ENCODE results near the gene TMCC1. TPM values are rescaled to one million over a fixed set of nuclear protein-coding genes. Genes with fewer than 3 reads are reported as not detected.

TMCC1 gene
- total RNA-seq, 4 donors from 2014 or later: 23.2 to 78.7 (median 54.1) TPM

DNA sequence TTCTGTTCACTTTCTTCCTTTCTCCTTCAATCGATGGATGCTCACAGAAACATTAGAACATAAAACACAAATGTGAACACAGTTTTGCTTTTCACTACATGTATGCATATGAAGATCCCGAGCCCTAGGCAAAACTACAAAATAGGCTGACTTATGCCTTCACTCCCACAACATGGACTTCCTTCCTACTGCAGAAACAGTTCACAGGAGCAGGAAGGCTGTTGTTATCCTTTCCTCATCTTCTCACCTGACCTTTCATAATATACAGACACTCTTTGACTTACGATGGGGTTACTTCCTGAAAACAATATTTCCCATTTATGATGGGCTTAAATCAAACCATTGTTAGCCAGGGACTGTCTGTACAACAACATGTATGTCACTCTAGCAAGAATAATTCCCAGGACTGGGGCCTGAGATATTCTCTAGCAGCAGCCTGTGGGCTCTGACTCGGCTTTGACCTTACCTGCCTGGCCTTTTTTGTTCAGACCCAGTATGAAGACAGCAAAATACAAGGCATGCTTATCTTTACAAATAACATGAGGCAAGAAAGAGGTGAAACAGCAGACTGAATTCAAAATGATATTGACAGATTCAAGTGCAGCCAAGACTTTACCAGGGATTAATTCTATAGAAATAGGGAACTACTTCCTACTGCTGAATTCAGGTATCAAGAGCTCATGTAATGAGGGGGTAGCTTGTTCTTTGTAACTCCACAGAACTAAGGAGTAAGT, 235.2 kb downstream of the TMCC1 start:
- peaks cover 0 to 9% of the 10 kb centered on the region in 2 donors for H3K4me1 ChIP-seq
- no peaks in the 10 kb centered on the region for H3K9me3 ChIP-seq
- no peaks in the 10 kb centered on the region for H3K27me3 ChIP-seq
- intact Hi-C loops (cut with DNase I; ENCODE audit: low total_unique reads): loop anchor here (10.0 kb wide), 1 partner anchor 277 kb away; no protein-coding TSS in a partner anchor
- H3K36me3 ChIP-seq: no peaks in the 10 kb centered on the region
- H3K4me3 ChIP-seq: no peak overlapping the region
- TF ChIP-seq, protein P1, sequence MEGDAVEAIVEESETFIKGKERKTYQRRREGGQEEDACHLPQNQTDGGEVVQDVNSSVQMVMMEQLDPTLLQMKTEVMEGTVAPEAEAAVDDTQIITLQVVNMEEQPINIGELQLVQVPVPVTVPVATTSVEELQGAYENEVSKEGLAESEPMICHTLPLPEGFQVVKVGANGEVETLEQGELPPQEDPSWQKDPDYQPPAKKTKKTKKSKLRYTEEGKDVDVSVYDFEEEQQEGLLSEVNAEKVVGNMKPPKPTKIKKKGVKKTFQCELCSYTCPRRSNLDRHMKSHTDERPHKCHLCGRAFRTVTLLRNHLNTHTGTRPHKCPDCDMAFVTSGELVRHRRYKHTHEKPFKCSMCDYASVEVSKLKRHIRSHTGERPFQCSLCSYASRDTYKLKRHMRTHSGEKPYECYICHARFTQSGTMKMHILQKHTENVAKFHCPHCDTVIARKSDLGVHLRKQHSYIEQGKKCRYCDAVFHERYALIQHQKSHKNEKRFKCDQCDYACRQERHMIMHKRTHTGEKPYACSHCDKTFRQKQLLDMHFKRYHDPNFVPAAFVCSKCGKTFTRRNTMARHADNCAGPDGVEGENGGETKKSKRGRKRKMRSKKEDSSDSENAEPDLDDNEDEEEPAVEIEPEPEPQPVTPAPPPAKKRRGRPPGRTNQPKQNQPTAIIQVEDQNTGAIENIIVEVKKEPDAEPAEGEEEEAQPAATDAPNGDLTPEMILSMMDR (IDR thresholded peaks at IDR 0.05): no peak
- TF ChIP-seq POLR2A (IDR thresholded peaks at IDR 0.05): no peak
- peak overlapping the region; percentile 8 to 30 for H3K27ac ChIP-seq
- no peak for DNase-seq

DNA sequence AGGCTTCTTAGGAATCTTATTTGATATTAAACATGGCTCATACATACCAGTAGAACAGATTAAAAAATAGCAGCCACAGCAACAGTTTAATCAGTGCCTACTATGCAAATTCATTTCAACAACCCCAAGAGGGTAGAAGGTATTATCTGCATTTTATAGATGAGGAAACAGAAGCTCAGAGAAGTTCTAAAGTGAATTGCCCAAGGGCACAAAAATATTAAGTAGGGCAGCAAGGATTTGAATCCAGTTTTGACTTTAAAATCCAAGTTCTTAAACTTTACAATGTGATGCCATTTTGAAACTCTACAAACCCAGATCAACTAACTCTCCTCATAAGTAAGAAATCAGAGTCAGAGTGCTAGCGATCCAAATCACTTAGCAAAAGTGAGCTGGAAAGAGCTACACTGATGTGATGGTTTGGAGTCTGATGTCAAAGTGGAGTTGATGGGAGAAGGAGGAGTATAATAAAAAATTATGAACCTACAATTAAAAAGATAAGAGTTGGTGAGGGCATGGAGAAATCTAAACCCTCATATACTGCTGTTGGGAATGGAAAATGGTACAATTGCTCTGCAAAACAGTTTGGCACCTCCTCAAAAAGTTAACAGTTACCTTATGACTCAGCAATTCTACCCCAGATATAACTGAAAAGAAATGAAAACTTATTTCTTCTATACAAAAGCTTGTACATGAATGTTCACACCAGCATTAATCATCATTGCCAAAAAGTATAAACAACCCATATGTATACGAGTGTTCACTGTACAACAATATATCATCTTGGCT, 236.1 kb downstream of the TMCC1 start:
- TF ChIP-seq, protein P1 (IDR thresholded peaks at IDR 0.05): no peak
- TF ChIP-seq POLR2A (IDR thresholded peaks at IDR 0.05): no peak
- Histone ChIP-seq H3K36me3 (no peaks in the 10 kb centered on the region), H3K4me1 (peaks cover 0 to 9% of the 10 kb centered on the region in 2 donors), H3K9me3 (no peaks in the 10 kb centered on the region), H3K4me3 (no peak overlapping the region), H3K27me3 (no peaks in the 10 kb centered on the region), H3K27ac (peak overlapping the region in 1 of 2 donors; percentile 8)
- intact Hi-C loops (cut with DNase I; ENCODE audit: low total_unique reads): loop anchor here (10.0 kb wide), 1 partner anchor 277 kb away; no protein-coding TSS in a partner anchor
- no peak for DNase-seq

DNA sequence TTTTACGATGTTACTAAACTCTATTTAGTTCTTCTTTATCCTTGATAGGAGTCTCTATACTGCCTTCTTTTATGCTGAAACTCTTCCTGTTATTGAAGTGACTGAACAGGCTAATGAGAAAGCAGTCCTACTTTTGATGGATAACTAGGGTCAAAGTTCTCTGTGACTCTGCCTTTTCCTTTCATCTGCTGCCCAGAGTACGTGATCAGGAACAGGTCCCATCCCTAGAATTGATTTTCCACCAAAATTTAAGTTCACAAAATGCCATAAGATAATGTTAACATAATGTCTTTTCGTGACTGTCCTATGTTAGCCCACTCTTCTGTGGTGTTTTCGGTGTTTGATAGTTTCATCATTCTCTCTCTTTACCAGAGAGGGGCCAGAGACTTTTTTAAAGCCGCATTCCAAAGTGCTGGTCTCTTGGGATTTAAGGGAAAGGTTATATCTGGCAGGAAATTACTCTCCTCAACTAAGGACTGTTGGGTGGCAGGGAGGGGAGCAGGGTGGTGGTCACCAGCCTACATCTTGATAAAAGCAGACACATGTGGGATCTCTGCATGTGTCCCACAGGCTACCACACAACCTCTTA, 236.8 kb downstream of the TMCC1 start:
- H3K27ac ChIP-seq: no peak overlapping the region
- H3K4me3 ChIP-seq: no peak overlapping the region
- H3K36me3 ChIP-seq: no peaks in the 10 kb centered on the region
- no peaks in the 10 kb centered on the region for H3K9me3 ChIP-seq
- no peak for DNase-seq
- peaks cover 0 to 9% of the 10 kb centered on the region in 2 donors for H3K4me1 ChIP-seq
- intact Hi-C loops (cut with DNase I; ENCODE audit: low total_unique reads): loop anchor here (10.0 kb wide), 1 partner anchor 278 kb away; no protein-coding TSS in a partner anchor
- TF ChIP-seq, protein P1 (IDR thresholded peaks at IDR 0.05): no peak
- TF ChIP-seq POLR2A (IDR thresholded peaks at IDR 0.05): no peak
- no peaks in the 10 kb centered on the region for H3K27me3 ChIP-seq

DNA sequence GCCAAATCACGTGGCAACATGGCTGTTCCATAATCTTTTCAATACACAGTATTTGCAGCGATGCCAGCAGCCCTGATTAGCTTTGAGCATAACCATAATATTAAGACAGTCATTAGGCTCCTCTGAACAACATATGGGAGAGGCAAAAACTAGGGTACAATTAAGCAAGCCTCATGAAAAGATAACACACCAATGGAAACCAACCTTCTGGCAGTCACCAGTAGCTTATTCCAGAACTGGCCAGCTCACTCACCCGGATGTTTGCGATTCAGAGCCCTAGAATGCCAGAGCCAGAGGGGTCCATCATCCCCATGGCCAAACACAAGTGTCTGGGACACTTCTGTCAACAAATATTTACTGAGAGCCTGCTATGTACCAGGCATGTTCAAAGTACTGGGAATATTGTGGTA, 238.2 kb downstream of the TMCC1 start:
- H3K36me3 ChIP-seq: no peaks in the 10 kb centered on the region
- H3K27me3 ChIP-seq: no peaks in the 10 kb centered on the region
- peaks cover 0 to 14% of the 10 kb centered on the region in 2 donors for H3K4me1 ChIP-seq
- no peak for DNase-seq
- TF ChIP-seq POLR2A (IDR thresholded peaks at IDR 0.05): no peak
- TF ChIP-seq, protein P1 (IDR thresholded peaks at IDR 0.05): no peak
- no peaks in the 10 kb centered on the region for H3K9me3 ChIP-seq
- no peak overlapping the region for H3K27ac ChIP-seq
- no peak overlapping the region for H3K4me3 ChIP-seq
- intact Hi-C loops (cut with DNase I; ENCODE audit: low total_unique reads): loop anchor here (10.0 kb wide), 1 partner anchor 280 kb away; no protein-coding TSS in a partner anchor
